K562 (cell line): ENCODE results near the gene NFRKB. TPM values are rescaled to one million over a fixed set of nuclear protein-coding genes. Genes with fewer than 3 reads are reported as not detected.

ENCODE experiments used
- CBFA2T3 ChIP-seq: fragments of 450-650 bp; IDR thresholded peaks from 2 replicates; pipeline ENCODE4 v1.6.1; 2017
- CBFB ChIP-seq: sonication (generic); formaldehyde crosslinking; IDR thresholded peaks from 2 replicates; pipeline ENCODE4 v1.4.0; 2020; ENCODE audit warnings: mild to moderate bottlenecking, missing genetic modification reagents
- CREB1 ChIP-seq, 2 experiments: sonication (generic) in 1 of 2; formaldehyde crosslinking in 1 of 2; IDR thresholded peaks; 2 replicates each; pipeline versions ENCODE4 v1.6.1 to v1.8.0; 2012 to 2022; ENCODE audit warnings: inconsistent platforms in 1 of 2, mild to moderate bottlenecking in 1 of 2, missing genetic modification reagents in 1 of 2, moderate library complexity in 1 of 2
- DIDO1 ChIP-seq: fragments of 450-650 bp; IDR thresholded peaks from 2 replicates; pipeline ENCODE4 v1.6.1; 2016; ENCODE audit warnings: low read depth, missing biosample characterization, missing genetic modification characterization
- IFI16 ChIP-seq: fragments of 250-450 bp; sonication (Bioruptor Pico); IDR thresholded peaks from 2 replicates; pipeline ENCODE4 v2.1.2; 2022; ENCODE audit warnings: mild to moderate bottlenecking, inconsistent platforms
- KAT8 ChIP-seq: fragments of 450-650 bp; IDR thresholded peaks from 2 replicates; pipeline ENCODE4 v1.6.1; 2016; ENCODE audit warnings: low read depth, mild to moderate bottlenecking
- NELFE ChIP-seq: IDR thresholded peaks from 2 replicates; pipeline ENCODE4 v1.6.1; 2011; ENCODE audit warnings: mild to moderate bottlenecking; ENCODE audit not compliant: insufficient read depth, insufficient read length
- NR2C2 ChIP-seq, 2 experiments: fragments of 200-800 bp in 1 of 2; sonication (Bioruptor generic) in 1 of 2; sonication (generic) in 1 of 2; formaldehyde crosslinking in 1 of 2; IDR thresholded peaks; 2 replicates each; pipeline versions ENCODE4 v1.6.1 to v1.8.0; 2016 to 2022; ENCODE audit warnings: mild to moderate bottlenecking in 1 of 2, missing compliant biosample characterization in 1 of 2, missing genetic modification characterization in 1 of 2, missing genetic modification reagents in 1 of 2
- RFX7 ChIP-seq: fragments of 250-450 bp; sonication (Bioruptor Pico); IDR thresholded peaks from 2 replicates; pipeline ENCODE4 v1.5.1; 2021; ENCODE audit warnings: mild to moderate bottlenecking
- SAP30 ChIP-seq: fragments of 200-600 bp; sonication (generic); IDR thresholded peaks from 2 replicates; pipeline ENCODE4 v1.6.1; 2012; ENCODE audit warnings: borderline replicate concordance, low read depth, mild to moderate bottlenecking, moderate library complexity, low read length, control low read depth, inconsistent platforms; ENCODE audit not compliant: insufficient read depth, poor library complexity, severe bottlenecking
- TEAD4 ChIP-seq, 2 experiments: sonication (generic) in 1 of 2; formaldehyde crosslinking in 1 of 2; IDR thresholded peaks; 2 replicates each; pipeline versions ENCODE4 v1.6.1 to v1.8.0; 2012 to 2022; ENCODE audit warnings: borderline replicate concordance in 1 of 2, inconsistent platforms in 1 of 2, low read length in 1 of 2, mild to moderate bottlenecking in 1 of 2, missing genetic modification reagents in 1 of 2
- ZBTB5 ChIP-seq: fragments of 450-650 bp; IDR thresholded peaks from 2 replicates; pipeline ENCODE4 v1.6.1; 2017; ENCODE audit warnings: antibody characterized with exemption
- ZNF592 ChIP-seq: fragments of 450-650 bp; IDR thresholded peaks from 2 replicates; pipeline ENCODE4 v1.6.1; 2017; ENCODE audit warnings: antibody characterized with exemption, mild to moderate bottlenecking
- ZNF707 ChIP-seq: fragments of 250-450 bp; sonication (Bioruptor Pico); conservative IDR thresholded peaks from 2 replicates; pipeline ENCODE4 v1.8.0; 2022; ENCODE audit warnings: inconsistent platforms, mild to moderate bottlenecking, moderate library complexity
- polyA plus RNA-seq, 8 experiments: library from polyadenylated mRNA; depleted of rRNA in 4 of 8; stranded (reverse) in 5 of 8; unstranded in 3 of 8; fragments of >200 nt; fragmentation: Nextera tagmentation in 2 of 8; fragmentation: Illumina TruSeq in 1 of 8; extraction: Ambion mirVana in 2 of 8; extraction: Trizol in 1 of 8; gene quantifications; 2 replicates each; pipeline versions ENCODE4 v1.2.1 to v1.2.3, GENCODE V29; 2011 to 2014; ENCODE audit warnings: inconsistent platforms in 1 of 8, missing spikeins in 1 of 8
- total RNA-seq, 7 experiments: library from RNA; depleted of rRNA in 6 of 7; stranded (reverse); fragments of >200 nt in 6 of 7; fragmentation: Illumina TruSeq in 2 of 7; extraction: Trizol in 2 of 7; gene quantifications; 2 replicates each; pipeline versions ENCODE4 v1.2.1 to v1.2.3, GENCODE V29; 2011 to 2021; ENCODE audit warnings: low replicate concordance in 1 of 7
- TF ChIP-seq, protein P1 (sequence below), 2 experiments: fragments of 450-650 bp; IDR thresholded peaks; 2 replicates each; pipeline ENCODE4 v1.6.1; 2016
- TF ChIP-seq, protein P2 (sequence below): IDR thresholded peaks from 3 replicates; pipeline ENCODE4 v1.6.1; 2011; ENCODE audit warnings: borderline replicate concordance, mild to moderate bottlenecking, moderate library complexity; ENCODE audit not compliant: insufficient read length; ENCODE audit errors: extremely low read depth

NFRKB gene
- total and polyA plus RNA-seq, 9 of the 15 experiments (the other 6 are each of a cell fraction or from before 2014, with no cell fraction given): 7.1 to 42.6 (median 23.9) TPM

DNA sequence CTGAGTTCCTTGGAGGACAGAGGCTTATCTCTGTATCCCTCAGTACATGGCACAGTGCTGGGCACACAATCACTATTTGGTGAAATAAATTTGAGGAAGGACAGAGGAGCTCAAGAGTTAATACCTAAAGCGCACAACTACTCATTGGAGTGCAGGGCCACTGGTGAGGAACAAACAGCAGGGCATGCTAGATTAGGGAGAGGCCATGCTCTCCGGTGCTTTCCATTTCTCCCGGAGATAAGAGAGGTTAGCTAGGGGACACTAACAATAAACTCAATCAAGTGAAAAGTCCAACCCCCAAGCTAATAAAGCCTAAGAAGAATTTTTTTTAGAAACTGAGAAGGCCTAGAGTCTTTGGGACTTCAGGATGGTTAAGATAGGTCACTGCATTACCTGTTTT, 29.1 kb downstream of the NFRKB start (continued):
- TF ChIP-seq, protein P1, sequence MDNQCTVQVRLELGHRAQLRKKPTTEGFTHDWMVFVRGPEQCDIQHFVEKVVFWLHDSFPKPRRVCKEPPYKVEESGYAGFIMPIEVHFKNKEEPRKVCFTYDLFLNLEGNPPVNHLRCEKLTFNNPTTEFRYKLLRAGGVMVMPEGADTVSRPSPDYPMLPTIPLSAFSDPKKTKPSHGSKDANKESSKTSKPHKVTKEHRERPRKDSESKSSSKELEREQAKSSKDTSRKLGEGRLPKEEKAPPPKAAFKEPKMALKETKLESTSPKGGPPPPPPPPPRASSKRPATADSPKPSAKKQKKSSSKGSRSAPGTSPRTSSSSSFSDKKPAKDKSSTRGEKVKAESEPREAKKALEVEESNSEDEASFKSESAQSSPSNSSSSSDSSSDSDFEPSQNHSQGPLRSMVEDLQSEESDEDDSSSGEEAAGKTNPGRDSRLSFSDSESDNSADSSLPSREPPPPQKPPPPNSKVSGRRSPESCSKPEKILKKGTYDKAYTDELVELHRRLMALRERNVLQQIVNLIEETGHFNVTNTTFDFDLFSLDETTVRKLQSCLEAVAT (IDR thresholded peaks at IDR 0.05): no peak
- no peak for TF ChIP-seq NELFE
- TF ChIP-seq ZNF707 (CRISPR knock-in tag): no peak
- TF ChIP-seq, protein P2, sequence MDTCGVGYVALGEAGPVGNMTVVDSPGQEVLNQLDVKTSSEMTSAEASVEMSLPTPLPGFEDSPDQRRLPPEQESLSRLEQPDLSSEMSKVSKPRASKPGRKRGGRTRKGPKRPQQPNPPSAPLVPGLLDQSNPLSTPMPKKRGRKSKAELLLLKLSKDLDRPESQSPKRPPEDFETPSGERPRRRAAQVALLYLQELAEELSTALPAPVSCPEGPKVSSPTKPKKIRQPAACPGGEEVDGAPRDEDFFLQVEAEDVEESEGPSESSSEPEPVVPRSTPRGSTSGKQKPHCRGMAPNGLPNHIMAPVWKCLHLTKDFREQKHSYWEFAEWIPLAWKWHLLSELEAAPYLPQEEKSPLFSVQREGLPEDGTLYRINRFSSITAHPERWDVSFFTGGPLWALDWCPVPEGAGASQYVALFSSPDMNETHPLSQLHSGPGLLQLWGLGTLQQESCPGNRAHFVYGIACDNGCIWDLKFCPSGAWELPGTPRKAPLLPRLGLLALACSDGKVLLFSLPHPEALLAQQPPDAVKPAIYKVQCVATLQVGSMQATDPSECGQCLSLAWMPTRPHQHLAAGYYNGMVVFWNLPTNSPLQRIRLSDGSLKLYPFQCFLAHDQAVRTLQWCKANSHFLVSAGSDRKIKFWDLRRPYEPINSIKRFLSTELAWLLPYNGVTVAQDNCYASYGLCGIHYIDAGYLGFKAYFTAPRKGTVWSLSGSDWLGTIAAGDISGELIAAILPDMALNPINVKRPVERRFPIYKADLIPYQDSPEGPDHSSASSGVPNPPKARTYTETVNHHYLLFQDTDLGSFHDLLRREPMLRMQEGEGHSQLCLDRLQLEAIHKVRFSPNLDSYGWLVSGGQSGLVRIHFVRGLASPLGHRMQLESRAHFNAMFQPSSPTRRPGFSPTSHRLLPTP: no peak
- no peak for TF ChIP-seq RFX7 (CRISPR knock-in tag)
- TF ChIP-seq CREB1 (IDR thresholded peaks at IDR 0.05): no peak
- no peak for TF ChIP-seq CREB1 (CRISPR knock-in tag; IDR thresholded peaks at IDR 0.05)
- TF ChIP-seq CBFB (CRISPR knock-in tag): no peak
- no peak for TF ChIP-seq ZBTB5
- peak; percentile 71 for TF ChIP-seq CBFA2T3
- TF ChIP-seq KAT8: no peak
- no peak for TF ChIP-seq ZNF592
- peak; percentile 63 for TF ChIP-seq TEAD4 (IDR thresholded peaks at IDR 0.05; ENCODE audit: low read length)
- TF ChIP-seq TEAD4 (CRISPR knock-in tag; IDR thresholded peaks at IDR 0.05; ENCODE audit: borderline replicate concordance): no peak
- TF ChIP-seq SAP30: no peak
- no peak for TF ChIP-seq IFI16
- TF ChIP-seq DIDO1: no peak
- no peak for TF ChIP-seq NR2C2 (CRISPR knock-in tag; IDR thresholded peaks at IDR 0.05)
- no peak for TF ChIP-seq NR2C2 (tag; IDR thresholded peaks at IDR 0.05)
